Activated CD8-positive, alpha-beta memory T cell treated with anti-CD3 and anti-CD28 coated beads, Interleukin-2, amount 10 ng/mL, durations not matched to agents 7 days and 5 days (primary cell): ENCODE data around the gene KSR1. TPM values are rescaled to one million over a fixed set of nuclear protein-coding genes. Genes with fewer than 3 reads are reported as not detected.
"Not testable (repeated sequence)": the region's sequence is repeated elsewhere in the genome, so short reads cannot be mapped to it uniquely, and the experiment has no call there.

Experiments used
- ATAC-seq: fragments of 150-1000 bp; cut with Tn5 transposase; one replicate; pipeline ENCODE4 v1.10.0; 2021; ENCODE audit warnings: moderate library complexity
- CTCF ChIA-PET: fragments of 350-600 bp; sonication (Branson Sonifier 250); formaldehyde crosslinking; loops from one replicate; lab custom pipeline; 2021; ENCODE audit warnings: antibody characterized with exemption; lab: Charles Lee
- DNase-seq: peaks from one replicate; pipeline ENCODE4 v3.0.0-alpha.2; 2020
- H3K27ac Mint-ChIP-seq: one replicate; pipeline ENCODE4 v1.8.0; 2021; ENCODE audit warnings: mild to moderate bottlenecking, mixed read lengths
- H3K27me3 Mint-ChIP-seq: one replicate; pipeline ENCODE4 v1.8.0; 2021; ENCODE audit warnings: mixed read lengths
- H3K36me3 Mint-ChIP-seq: one replicate; pipeline ENCODE4 v1.8.0; 2021; ENCODE audit warnings: mild to moderate bottlenecking, mixed read lengths
- H3K4me1 Mint-ChIP-seq: one replicate; pipeline ENCODE4 v1.8.0; 2021; ENCODE audit warnings: mixed read lengths
- H3K4me3 Mint-ChIP-seq: one replicate; pipeline ENCODE4 v1.8.0; 2021; ENCODE audit warnings: mild to moderate bottlenecking, moderate library complexity, mixed read lengths
- H3K9me3 Mint-ChIP-seq: one replicate; pipeline ENCODE4 v1.8.0; 2022; ENCODE audit warnings: low read depth, mixed read lengths
- total RNA-seq, 2 experiments: library from RNA; stranded (reverse); gene quantifications; one replicate each; pipeline ENCODE4 v1.2.3, GENCODE V29; 2021

The KSR1 gene
- total RNA-seq, 2 experiments from 2014 or later, result 56.6 to 70.4 TPM

DNA sequence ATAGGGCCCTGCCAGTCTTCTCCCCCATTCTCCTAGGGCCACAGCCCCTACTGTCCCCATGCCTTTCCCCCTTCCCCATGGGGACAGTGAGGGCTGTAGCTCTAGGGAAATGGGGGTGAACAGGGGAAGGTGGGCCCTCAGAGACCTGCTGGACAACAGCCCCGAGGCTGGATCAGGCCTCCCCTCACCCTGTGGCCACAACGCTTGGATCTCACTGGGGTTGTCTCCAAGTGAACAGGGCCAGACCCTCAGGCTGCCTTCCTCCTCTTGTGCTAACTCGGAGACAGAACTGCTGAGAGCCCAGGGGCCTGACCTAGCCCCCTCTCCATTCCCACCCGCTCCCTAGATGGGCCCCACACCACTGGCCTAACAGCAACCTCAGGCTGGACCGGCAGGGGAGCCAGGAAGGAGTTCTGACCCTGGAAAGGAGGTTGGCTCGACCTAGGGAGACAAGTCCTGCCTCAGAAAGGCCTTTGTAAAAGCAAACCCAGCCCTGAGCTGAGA, 215.8 kb downstream of the KSR1 start:
- H3K27me3 Mint-ChIP-seq, H3K27ac Mint-ChIP-seq, DNase-seq, ATAC-seq, H3K9me3 Mint-ChIP-seq, H3K36me3 Mint-ChIP-seq, H3K4me3 Mint-ChIP-seq, H3K4me1 Mint-ChIP-seq, CTCF ChIA-PET: not testable (repeated sequence)

DNA sequence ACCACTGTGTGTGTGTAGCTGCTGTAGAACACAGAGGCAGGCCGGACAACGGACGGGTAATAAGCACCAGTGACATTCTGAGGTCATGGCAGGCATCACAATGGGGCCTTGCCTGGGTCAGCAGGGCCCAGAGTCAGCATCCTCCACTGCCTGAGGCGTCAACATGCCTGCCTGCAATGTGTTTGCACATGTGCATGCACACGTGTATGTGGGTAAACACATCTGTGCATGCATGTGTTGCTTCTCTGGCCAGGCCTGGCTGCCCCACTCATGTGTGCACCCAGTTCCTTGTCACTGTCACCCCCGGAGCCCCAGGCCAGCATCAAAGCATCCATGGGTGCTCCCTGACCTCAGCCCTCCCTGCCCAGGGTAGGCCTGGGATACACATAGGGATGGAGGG, 218.1 kb downstream of the KSR1 start:
- Mint-ChIP-seq H3K27me3 (peaks cover 4% of the 10 kb centered on the region), H3K36me3 (no peaks in the 10 kb centered on the region), H3K27ac (no peak overlapping the region), H3K9me3 (no peaks in the 10 kb centered on the region), H3K4me1 (no peaks in the 10 kb centered on the region), H3K4me3 (no peak overlapping the region)
- no peak for ATAC-seq
- CTCF ChIA-PET, result no interaction called here
- DNase-seq, result no peak

Other genes with a start within 250 kb of the KSR1 start
- 100 to 1,000 TPM; 109 to 177 TPM for gene WSB1, start 162.3 kb upstream of the KSR1 start, total RNA-seq
- gene LGALS9, start 174.7 kb downstream of the KSR1 start, total RNA-seq, result 100 to 1,000 TPM; 150 to 305 TPM